KOPT-K1 (cell line): ENCODE measurements around the gene GOLGA8B.
"Not testable (repeated sequence)": the region's sequence is repeated elsewhere in the genome, so short reads cannot be mapped to it uniquely, and the experiment has no call there.

Experiments
- H3K27ac ChIP-seq: fragments of 200-600 bp; sonication (generic); 2 replicates; pipeline ENCODE4 v1.5.1; 2016; ENCODE audit warnings: antibody characterized with exemption, mild to moderate bottlenecking, low read depth, low read length; ENCODE audit not compliant: poor library complexity, severe bottlenecking
- H3K36me3 ChIP-seq: fragments of 200-600 bp; sonication (generic); 2 replicates; pipeline ENCODE4 v1.5.1; 2017; ENCODE audit warnings: antibody characterized with exemption, mild to moderate bottlenecking, low read length, moderate library complexity; ENCODE audit not compliant: insufficient read depth
- H3K9me3 ChIP-seq: fragments of 200-600 bp; sonication (generic); 2 replicates; pipeline ENCODE4 v1.5.1; 2017; ENCODE audit warnings: antibody characterized with exemption, low read length, mild to moderate bottlenecking; ENCODE audit not compliant: insufficient read depth, poor library complexity, severe bottlenecking

The GOLGA8B gene, protein sequence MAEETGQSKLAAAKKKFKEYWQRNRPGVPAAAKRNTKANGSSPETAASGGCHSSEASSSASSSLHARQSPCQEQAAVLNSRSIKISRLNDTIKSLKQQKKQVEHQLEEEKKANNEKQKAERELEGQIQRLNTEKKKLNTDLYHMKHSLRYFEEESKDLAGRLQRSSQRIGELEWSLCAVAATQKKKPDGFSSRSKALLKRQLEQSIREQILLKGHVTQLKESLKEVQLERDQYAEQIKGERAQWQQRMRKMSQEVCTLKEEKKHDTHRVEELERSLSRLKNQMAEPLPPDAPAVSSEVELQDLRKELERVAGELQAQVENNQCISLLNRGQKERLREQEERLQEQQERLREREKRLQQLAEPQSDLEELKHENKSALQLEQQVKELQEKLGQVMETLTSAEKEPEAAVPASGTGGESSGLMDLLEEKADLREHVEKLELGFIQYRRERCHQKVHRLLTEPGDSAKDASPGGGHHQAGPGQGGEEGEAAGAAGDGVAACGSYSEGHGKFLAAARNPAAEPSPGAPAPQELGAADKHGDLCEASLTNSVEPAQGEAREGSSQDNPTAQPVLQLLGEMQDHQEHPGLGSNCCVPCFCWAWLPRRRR

DNA sequence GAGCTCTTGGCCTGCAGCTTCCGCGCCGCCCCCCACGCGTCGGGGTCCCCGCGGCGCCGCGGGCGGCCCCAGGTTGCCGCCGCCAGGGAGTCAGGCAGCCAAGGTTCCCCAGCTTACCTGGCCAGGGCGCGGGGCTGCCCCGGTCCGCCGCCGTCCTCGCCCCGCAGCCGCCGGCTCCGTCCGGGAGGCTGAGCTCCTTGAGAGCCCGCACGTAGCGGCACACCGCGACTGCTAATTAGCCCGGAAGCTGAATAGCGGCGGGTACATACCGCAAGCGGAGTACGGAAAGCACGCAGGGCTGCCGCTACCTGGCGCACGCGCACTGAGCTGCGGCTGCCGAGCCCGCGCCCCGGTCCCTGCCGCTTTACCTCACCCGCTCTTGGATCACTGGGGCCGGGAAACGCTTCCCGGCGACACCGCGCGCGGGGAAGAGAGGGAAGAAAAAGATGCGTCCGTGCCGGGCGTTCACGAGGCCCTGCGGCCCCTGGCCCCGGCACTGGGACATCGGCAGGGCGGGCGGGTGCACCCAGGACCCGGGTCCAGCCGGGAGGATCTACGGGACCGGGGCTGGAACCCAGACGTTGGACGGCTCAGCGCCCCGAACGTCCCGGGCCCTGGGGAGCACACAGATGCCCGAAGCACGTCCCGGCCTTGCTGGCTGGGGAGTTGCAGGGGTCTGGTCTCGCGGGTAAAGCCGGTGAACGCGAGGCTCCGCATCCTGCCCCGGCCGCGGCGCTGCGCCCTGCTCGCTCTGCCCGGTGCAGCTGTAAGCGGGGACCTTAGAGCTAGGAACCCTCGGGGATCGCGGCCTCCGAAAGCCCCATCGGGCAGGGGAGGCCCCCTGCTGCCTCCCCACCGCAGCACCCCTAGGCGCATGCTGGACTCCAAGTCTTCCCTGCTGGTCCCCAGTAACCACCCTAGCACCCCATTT lies at the start of gene GOLGA8B:
GOLGA8B (minus strand) TSS at position 253 of the 931 bp plus-strand sequence. CDS start 47,739 bp downstream, outside the sequence.
- Histone ChIP-seq H3K27ac (peak within 1 kb of the TSS; percentile 74), H3K36me3 (no peaks in the 10 kb centered on the region), H3K9me3 (no peaks in the 10 kb centered on the region)

DNA sequence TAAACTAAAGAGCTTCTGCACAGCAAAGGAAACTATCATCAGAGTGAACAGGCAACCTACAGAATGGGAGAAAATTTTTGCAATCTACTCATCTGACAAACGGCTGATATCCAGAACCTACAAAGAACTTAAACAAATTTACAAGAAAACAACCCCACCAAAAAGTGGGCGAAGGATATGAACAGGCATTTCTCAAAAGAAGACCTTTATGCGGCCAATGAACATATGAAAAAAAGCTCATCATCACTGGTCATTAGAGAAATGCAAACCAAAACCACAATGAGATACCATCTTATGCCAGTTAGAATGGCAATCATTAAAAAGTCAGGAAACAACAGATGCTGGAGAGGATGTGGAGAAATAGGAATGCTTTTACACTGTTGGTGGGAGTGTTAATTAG lies 49.7 kb upstream of the GOLGA8B start:
- not testable (repeated sequence) for H3K27ac ChIP-seq, H3K9me3 ChIP-seq, H3K36me3 ChIP-seq

DNA sequence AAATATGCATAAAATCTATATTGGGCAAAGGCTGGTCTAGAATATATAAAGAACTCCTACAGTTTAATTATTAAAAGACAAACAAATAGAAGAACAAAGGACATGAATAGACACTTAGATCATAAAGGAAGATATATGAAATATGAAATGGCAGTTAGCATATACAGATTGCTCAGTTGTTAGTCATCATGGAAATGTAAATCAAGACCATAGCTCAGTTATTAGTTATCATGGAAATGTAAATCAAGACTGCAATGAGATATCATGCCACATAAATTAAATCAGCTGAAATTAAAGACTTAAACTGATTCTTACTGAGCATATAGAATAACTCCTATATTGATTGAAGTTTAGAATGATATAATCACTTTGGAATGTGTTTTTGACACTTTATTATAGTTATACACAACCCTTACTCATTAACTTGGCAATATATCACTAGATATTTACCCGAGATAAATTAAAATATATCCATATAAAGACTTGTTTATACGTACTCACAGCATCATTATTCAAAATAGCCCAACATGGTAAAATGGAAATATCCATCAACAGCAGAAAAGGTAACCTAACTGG lies 45.2 kb upstream of the GOLGA8B start:
- H3K9me3 ChIP-seq: no peaks in the 10 kb centered on the region
- H3K27ac ChIP-seq: no peak overlapping the region
- H3K36me3 ChIP-seq: no peaks in the 10 kb centered on the region

DNA sequence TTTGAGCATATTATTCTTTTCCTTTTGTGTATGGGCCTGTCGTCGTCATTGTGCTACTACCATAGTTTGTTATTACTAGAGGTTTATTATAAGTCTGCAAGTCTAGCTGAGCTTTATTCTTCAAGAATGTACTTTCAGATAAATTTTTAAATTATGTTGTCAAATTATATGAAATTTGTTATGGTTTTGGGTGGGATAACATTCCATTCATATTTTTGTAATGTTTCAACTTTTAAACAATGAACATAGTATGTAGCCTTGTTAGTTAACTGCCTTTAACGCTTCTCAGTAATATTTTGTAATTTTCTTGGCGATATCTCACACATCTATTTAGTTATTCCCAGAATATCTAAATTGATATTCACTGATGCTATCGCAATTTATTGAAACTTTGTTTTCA lies 41.6 kb upstream of the GOLGA8B start:
- H3K36me3 ChIP-seq: no peaks in the 10 kb centered on the region
- no peaks in the 10 kb centered on the region for H3K9me3 ChIP-seq
- no peak overlapping the region for H3K27ac ChIP-seq

DNA sequence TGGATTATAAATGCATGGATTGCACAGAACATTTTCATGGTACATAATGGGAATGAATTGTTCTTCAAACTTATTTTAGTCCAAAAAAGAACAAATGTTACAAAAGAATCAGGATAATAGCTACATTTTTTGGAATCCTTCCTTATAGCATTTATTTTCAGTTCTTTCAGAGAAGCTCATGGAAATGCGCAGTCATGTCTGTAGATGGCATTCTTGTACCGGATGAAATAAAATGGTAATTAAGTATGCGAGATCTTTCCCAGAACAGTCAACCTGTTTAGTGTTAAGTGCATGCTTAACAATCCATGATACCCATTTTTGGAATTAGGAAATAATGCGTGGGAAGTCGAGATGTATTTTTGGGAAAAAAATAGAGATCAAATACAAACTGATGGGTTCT lies 38.2 kb upstream of the GOLGA8B start:
- H3K36me3 ChIP-seq: no peaks in the 10 kb centered on the region
- no peak overlapping the region for H3K27ac ChIP-seq
- H3K9me3 ChIP-seq: no peaks in the 10 kb centered on the region

DNA sequence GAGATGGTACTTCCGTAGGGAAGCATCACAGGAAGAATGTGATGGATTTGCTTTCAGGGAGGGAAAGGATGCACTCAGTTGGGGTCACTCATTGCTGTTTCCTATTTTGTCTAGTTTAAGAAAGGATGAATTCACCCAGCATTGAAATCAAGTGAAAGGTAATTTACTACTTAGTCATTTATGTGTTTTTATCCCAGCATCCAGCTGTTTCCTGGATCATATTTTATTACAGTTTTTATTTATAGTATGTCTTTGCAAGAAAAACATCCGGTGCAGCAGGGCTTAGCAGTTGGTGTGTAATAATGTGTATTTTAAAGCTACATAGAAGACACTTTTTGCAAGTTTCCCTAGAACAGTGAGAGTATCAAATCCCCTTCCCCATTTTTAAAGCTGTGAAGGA lies 37.4 kb upstream of the GOLGA8B start:
- Histone ChIP-seq H3K36me3 (no peaks in the 10 kb centered on the region), H3K9me3 (no peaks in the 10 kb centered on the region), H3K27ac (no peak overlapping the region)

DNA sequence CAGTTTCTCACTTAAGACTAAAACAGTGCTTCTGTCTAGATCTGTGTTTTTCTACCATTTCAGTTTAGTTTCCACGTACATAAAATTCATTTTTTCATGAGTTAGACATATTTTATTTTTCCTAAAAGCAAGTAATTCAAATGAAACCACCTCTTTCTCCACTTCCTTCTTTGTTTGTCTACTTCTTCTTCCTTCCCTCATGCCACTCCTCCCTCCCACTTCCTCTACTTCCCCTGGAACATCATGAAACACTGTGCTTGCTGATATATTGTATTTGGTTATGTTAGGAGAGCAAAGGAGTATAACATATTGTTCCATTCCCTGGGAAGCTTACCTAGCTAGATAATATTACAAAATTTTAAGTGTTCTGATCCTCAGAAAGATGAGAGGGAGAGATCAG lies 36.7 kb upstream of the GOLGA8B start:
- Histone ChIP-seq H3K9me3 (no peaks in the 10 kb centered on the region), H3K27ac (no peak overlapping the region), H3K36me3 (no peaks in the 10 kb centered on the region)

DNA sequence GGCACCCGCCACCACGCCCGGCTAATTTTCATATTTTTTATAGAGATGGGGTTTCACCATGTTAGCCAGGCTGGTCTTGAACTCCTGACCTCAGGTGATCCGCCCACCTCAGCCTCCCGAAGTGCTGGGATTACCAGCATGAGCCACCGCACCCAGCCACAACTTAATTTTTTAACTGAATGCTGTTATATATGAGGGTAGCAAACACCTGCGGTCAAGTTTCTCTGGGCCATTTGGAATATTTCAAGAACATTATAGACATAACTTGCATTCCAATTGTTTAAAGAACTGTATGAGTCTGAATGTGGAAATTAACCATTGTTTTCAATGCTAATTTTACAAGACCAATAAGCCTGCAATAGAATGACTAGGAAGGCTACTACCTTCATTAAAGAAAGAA lies 35.7 kb upstream of the GOLGA8B start:
- Histone ChIP-seq H3K27ac (no peak overlapping the region), H3K36me3 (no peaks in the 10 kb centered on the region), H3K9me3 (no peaks in the 10 kb centered on the region)

DNA sequence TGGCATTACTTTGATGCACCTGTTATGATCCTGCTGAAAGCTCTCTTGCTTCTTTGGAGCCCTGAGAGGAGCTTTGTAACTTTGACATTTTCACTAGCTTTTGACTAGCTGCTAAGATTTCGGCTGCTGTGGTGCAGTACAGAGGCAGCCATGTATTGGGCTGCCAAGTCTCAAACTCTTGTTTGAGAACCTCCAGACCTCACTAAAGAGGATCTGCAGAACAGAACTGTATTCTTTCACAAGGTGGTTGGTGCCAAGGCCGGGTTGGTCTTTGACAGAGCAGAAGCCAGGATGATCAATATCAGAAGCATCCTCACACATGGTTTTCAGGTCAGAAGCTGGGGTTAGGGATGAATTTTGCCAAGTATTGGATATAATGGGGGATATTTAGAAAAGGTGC lies 34.6 kb upstream of the GOLGA8B start:
- no peaks in the 10 kb centered on the region for H3K9me3 ChIP-seq
- H3K36me3 ChIP-seq: no peaks in the 10 kb centered on the region
- H3K27ac ChIP-seq: no peak overlapping the region

DNA sequence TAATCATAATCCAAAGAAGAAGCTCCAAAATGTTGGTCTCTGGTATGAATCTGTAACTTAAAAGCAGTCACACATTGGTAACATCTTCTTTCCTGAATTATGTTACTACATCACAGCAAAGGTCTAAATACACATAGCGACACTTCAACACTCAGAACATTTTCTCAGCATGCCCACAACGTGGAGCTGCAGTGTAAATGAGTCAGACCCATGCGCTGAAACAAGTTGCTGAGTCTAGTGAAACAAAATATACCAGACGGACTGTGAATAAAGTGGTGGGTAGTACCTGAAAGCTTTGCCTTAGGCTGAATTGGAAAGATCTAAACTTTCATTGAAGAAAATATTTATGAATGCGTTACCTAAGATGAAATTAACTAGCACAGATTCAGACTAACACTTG lies 33.2 kb upstream of the GOLGA8B start:
- Histone ChIP-seq H3K9me3 (no peaks in the 10 kb centered on the region), H3K27ac (no peak overlapping the region), H3K36me3 (no peaks in the 10 kb centered on the region)

DNA sequence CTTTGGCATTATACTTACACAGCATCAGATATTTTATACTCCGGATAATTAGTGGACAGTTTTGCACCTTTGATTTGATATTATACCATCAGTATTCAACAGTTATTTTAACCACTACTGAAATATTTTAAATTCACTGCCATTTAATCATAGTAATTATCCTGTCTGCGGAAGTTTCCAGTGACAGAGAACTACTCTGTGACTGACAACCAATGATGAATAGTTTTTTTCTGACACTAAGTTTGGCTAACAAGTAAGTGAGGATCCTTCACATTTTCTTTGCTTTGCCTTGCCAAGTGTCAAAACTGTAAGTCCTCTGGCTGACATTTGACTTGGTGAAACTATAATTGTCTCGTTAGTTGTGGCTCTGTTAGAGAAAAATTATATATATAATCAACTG lies 30.5 kb upstream of the GOLGA8B start:
- Histone ChIP-seq H3K9me3 (no peaks in the 10 kb centered on the region), H3K36me3 (no peaks in the 10 kb centered on the region), H3K27ac (no peak overlapping the region)

DNA sequence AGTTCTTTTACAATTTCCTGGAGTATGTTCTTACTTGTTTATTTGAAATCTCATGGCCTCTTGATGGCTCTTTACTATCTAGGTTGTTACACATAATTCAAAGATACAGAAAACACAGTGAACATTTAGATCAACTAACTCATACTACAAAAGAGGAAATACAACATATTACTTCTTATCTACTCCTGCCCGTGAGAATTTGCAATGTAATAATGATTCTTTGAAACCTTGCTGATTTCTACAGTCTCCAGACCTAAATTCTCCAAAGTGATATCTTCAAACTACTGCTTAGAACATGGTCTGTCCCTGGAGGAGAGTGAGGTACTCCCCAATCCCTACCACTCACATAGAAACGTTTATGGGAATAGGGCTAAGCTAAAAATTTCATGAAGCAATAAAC lies 29.9 kb upstream of the GOLGA8B start:
- no peak overlapping the region for H3K27ac ChIP-seq
- no peaks in the 10 kb centered on the region for H3K9me3 ChIP-seq
- no peaks in the 10 kb centered on the region for H3K36me3 ChIP-seq

DNA sequence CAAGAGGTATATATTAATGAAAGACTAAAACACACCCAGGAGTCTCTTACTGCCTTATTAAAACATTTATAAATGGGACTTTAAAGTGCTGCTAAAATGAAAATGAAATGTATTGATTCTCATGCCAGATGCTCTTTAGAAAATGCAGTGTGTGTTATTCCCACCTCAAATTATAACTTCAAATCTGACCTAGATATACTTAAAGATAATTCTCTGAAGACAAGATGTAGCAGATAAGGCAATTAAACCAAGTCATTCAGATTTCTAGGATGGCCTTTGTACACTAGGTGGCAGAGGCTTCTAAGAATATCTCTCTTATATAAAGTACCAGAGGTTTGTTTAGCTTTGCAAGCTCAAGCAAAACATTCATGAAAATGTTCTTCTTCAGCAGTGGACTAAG lies 26.9 kb upstream of the GOLGA8B start:
- no peaks in the 10 kb centered on the region for H3K36me3 ChIP-seq
- no peaks in the 10 kb centered on the region for H3K9me3 ChIP-seq
- no peak overlapping the region for H3K27ac ChIP-seq

DNA sequence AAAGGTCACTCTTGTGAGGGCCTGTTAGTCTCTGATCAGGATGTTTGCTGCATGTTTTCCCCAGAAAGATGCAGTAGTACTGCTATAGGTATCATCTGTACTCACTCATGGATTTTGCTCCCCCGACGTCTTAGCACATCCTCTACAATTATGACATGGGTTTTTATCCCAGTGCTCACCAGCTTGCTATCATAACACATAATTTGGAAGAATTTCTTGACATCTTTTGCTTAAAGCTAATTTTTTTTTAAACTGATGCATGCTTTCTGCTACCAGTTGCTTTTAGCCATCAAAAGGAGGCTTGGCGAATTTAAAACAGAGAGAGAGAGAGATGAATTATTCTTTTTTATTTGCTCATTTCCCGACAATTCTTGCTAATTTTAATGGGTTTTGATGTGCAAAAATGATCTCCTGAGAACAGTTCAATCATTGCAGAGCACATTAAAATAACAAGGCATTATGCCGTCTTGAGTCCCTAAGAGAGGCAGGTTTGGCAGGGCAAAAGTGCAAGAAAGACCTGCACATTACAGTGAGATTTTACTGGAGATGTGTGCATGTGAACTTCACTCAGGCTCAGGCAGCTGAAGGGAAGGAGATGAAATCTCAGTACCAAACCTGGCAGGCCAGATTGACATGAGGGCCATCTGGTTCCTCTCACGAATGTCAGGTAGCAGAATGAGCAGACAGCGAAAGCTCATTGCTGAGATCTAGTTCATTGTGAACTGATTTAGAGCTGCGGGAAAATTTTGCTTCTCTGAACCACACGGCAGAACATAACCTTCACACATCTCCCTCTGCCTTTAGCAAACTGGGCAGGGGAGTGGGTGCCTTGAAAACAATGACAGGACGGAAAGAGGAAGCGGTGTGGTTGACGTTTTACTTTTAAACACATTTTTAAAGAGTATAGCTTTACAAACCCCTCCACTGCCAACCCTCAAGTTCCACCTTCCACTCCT lies 25.9 kb upstream of the GOLGA8B start:
- no peaks in the 10 kb centered on the region for H3K9me3 ChIP-seq
- H3K27ac ChIP-seq: no peak overlapping the region
- H3K36me3 ChIP-seq: no peaks in the 10 kb centered on the region
